HG03039 (cell line): ENCODE results near the gene VWA3B.
"Not testable (repeated sequence)": the region's sequence is repeated elsewhere in the genome, so short reads cannot be mapped to it uniquely, and the experiment has no call there.

Experiments
- ATAC-seq: cut with Tn5 transposase; IDR thresholded peaks from one replicate; pipeline ENCODE4 v1.9.1; 2021; ENCODE audit warnings: mild to moderate bottlenecking, moderate library complexity; ENCODE audit not compliant: unreplicated experiment

Gene VWA3B

DNA sequence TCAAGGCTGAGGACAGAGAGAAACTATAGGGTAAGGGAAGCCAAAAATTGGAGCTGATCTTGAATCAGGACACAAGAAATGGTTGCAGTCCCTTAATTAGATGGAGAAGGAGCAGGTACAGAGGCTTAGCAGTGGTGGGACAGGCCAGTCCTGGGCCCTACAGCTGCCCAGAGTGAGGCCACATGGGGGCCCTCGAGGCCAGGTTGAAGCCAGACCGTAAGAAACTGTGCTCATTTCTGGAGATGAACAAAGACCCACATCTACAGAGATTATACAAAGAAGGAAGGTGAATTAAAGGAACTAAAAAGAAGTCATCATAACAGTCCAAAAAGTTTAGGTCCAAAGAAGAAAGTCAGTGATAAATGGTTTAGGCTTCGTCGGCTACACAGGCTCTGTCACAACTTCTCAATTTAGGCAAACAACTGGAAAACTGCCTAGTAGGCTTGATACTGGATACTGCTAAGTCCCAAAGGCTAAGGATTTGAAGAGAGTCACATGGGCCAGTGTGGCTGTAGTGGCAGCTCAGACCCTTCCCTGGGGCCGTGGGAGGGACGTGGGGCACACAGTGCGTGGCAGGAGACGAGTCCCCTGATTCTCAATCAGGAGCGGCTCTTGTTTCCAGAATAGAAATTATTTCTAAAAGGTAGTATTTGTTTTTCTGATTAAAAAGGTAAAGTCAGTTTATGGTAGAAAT is 208.9 kb downstream of the VWA3B start:
- ATAC-seq, result no peak

DNA sequence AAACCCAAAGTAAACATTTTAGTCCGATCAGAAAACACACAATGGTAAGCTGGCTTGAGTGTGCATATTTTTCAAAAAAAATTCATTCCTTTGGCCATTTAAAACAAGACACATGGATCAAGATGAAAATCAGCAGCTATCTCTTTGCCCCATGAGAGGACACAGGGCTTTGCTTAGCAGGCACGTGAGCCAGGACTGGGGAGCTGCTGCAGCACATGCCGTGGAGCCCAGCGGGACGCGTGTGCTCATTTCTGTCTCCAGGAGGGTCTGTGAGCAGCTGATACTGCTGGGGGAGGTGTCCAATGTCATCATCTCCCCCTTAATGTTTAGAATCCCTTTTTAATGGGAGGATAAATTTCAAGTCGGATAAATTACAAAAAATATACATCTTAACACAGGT is 209.5 kb downstream of the VWA3B start:
- no peak for ATAC-seq

DNA sequence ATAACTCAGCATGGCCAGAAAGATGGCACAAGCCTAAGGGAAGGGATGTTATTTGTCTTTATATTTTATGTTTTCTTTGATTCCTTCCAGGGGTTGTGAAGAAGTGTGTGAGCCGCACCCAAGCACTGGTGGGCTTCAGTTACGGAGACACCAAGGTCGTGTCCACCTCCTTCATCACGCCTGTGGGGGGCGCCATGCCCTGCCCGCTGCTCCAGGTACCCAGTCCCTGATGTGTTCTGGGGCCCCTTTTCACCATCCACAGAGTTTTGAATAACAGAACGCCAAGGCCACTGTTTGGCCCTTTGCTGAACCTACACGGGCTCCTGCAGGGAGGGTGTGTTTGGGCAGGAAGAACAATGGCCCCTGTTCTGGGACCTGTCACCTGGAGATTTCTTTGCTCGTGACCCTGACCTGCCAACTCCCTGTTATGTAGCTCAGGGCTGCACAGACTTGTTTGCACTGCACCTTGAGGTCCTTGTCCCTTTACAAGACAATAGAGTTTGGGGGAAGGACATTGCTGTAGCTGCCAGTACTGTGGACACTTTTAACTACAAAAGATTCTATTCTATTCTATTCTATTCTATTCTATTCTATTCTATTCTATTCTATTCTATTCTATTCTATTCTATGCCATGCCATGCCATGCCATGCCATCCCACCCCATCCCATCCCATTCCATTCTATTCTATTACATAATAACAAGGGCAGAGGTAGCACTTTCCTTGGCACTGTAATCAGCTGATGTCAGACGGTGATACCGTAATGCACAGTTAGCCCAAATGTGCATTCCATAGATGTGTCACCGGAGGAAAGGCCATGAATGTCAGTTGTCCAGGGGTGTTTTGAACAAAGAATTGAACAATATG is 211.1 kb downstream of the VWA3B start:
- ATAC-seq, result no peak

DNA sequence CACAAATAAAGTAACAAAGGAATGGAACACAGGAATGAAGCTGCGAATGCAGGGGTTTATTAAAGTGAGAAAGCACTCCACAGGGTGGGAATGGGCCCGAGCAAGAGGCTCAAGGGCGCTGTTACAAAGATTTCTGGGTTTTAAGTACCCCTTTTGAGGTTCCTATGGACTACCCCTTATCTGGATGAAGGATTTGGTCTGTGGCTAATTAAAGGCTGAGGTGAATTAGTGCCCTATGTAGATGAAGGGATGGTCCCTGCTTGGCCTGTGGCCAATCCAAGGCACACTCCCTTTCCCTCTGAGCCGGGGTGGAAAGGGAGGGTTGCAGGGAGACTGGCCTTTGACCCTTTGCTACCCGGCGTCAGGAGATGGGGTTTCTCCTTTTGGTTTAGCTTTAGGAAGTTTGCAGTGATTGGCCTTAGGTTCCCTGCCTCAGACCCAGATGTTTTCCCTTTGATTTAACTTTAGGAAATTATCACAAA is 211.8 kb downstream of the VWA3B start:
- no peak for ATAC-seq

DNA sequence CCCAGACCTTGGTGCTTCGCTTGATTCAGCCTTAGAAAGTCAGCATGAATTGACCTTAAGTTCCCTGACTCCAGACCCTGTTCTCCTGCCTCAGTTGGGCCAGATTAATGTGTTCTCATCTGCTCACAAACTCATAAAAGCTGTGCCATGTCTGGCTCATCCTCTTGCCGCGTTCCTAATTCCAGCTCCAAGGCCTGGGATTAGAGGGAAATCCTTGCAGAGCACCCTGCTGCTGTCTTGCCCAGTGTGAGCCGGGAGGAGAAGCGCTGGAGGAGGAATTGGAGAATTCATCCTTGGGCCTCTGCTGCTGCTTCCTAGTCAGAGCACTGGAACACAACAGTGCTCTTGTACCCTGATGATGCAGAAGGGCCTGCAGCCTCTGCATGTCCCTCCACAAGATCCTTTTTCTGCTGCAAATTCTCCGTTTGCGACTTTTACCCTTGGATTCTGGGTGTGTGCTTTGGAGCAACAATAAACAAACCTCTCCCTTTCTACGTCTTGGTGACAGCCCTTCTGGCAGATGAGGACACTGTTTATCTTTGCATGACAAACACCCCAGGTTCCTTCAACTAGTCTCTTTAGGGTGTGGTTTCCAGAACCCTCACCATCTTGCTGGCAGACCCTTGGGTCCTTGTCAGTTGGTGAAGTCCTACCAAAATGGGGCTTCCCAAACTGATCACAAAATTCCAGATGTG is 212.4 kb downstream of the VWA3B start:
- no peak for ATAC-seq

DNA sequence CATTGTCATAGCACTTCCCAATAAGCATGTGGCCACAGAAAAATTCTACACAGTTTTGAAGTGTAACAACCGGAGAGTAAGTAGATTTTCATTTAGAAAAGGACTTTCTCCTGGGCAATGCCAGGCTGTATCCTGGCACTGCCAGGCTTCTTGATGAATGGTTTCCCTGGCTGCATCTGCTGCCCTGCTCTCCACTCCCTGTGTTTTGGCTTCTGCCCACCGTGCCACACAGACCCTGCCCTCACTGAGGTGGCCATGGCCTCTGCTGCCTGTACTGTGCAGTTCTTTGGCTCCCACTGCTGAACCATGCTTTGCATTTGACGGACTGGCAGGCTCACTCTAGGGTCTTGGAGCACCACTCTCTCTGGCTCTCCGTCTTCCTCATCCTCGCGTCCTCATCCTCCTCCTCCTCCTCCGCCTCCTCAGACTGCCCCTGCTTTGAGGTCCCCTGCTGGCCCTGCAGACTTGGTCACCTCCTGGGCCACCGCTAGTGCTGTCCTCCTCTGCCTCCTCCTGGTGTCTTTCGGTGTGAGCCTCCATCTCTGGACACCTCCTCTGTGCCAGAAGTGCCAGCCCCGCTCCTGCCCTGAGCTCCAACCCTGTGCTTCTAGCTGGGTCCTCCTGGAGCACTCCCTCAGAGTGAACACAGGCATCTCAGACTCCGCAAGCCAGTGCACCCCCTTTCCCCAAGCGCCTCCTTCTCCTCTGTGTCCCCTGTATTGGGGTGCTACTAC is 213.3 kb downstream of the VWA3B start:
- ATAC-seq, result no peak

DNA sequence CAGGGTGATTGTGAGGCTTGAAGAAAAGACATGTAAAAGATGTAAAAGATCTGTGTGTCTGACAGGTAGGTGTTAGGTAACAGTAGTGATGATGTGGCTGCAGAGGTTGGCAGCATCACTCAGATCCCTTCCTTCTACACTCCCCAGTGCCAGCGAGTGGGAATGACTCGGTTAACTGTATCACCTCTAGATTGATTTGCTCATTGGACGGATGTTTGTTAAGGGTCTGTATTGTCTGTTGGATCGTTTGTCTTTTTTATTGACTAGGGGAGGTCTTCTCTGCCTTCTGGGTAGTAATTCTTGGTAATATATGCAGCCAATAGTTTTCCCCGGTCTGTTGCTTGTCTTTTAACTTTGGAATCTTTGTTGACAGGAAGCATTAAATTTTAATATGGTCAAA is 214.5 kb downstream of the VWA3B start:
- no peak for ATAC-seq

DNA sequence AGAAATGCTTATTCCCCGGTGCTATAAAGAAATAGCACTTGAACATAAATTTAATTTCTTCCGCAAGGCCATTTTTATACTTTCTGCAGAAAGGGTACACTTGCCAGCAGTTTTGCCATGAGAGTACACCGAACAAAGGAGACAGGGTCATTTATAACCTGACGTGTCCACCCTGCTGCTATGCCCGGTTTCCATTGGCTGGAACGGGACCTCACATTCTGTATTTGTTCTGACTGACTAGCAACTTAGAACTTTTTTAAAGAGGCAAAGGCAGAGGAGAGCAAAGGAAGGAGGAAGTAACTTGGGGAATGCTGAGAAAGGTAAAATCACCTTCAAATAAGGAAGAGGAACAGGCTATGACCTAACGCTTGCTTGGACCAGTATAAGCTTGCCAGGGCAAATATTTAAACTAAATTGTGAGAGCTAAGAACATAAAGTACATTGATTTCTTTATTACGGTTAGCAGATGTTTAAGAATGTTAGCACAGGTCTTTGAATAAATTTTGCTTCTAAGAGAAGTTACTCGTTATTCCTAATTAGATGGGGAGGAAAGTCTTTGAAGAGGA is 220.2 kb downstream of the VWA3B start:
- not testable (repeated sequence) for ATAC-seq

DNA sequence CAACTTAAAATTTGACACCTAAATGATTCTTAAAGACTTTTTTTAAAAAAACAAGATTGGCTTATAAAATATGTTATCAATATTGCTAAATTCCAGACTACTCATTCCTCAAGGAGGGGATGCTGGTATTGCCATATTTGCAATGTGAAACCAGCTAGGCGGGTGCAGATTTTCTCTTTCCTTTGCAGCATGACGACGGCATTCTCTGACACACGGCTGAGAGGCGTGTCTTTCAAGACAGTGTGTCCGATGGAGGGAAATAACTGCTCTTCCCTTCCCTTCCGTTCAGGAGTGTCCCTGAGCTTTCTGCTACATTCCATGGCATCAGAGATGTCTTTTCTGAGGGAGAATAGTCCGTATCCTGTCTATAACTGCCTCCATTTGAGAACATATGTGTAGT is 221.1 kb downstream of the VWA3B start:
- no peak for ATAC-seq

DNA sequence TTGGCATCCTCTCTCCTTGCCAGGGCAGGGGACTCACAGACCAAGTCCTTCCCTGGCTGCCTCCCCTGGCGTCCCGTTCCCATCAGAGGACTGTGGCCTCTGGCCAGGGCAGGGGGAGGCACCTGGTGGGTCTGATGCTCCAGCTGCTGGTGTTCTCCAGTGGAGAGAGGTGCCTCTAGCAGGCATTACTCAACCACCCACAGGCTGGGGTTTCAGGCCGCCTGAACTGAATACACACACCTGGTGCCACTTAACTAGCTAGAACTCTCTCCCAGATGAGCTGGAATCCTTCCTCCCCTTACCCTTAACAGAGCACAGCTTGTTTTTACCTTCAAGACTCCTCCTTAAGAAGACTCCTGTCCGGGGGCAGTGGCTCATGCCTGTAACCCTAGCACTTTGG is 221.6 kb downstream of the VWA3B start:
- no peak for ATAC-seq

DNA sequence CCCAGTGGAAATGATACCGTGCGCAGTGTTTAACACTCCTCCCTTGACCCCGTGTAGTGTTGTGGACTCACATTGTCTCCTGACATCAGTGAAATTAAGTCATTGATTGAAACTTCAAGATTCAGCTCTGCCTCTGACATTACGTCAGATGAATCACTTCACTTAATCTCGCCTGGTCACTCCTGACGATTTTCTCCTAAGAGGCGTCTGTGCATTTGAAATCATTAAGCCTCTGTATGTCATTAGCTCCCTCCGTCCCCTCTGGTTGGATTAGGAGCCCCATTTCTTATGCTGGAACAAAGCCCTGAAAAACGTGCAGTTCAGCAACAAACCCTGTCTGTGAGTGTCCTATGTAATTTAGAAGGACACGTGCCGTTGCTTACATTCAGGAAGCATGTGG is 222.6 kb downstream of the VWA3B start:
- no peak for ATAC-seq

DNA sequence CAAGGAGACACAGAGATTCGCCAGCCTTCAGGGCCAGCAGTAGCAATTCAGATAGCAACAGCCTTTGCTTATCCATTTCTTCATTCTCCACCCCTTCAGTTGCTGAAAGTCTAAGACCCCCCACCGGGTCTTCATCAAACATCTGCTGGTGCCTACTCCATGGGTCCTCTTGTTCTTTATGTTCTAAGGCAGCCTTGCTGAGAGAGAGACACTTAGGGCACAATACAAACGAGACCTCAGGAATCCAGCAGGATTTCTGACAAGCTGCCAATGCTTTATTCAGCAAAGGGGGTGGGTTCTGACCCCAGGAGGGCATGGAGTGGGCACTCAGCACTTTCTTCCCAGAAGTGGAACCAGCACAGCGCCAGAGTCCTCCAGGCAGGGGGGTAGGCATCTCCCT is 223.0 kb downstream of the VWA3B start:
- ATAC-seq, result no peak

DNA sequence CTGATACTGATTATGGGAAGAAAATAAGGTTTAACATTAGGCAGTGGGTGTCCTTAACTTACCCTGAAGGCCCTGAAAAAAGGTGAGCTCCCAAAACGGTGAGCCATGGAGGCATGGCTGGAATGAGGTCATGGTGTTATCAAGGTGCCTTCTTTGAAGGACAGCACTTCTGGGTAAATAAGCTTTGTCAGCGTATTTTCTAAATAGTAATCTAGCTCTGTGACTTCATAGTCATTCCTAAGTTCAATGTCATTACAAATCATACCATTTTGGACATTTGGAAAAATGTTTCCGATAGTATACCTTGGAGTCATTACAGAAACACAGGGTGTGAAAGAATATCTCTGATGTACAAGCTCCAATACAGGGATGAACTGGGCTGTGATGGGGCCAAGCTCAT is 224.1 kb downstream of the VWA3B start:
- ATAC-seq, result no peak

DNA sequence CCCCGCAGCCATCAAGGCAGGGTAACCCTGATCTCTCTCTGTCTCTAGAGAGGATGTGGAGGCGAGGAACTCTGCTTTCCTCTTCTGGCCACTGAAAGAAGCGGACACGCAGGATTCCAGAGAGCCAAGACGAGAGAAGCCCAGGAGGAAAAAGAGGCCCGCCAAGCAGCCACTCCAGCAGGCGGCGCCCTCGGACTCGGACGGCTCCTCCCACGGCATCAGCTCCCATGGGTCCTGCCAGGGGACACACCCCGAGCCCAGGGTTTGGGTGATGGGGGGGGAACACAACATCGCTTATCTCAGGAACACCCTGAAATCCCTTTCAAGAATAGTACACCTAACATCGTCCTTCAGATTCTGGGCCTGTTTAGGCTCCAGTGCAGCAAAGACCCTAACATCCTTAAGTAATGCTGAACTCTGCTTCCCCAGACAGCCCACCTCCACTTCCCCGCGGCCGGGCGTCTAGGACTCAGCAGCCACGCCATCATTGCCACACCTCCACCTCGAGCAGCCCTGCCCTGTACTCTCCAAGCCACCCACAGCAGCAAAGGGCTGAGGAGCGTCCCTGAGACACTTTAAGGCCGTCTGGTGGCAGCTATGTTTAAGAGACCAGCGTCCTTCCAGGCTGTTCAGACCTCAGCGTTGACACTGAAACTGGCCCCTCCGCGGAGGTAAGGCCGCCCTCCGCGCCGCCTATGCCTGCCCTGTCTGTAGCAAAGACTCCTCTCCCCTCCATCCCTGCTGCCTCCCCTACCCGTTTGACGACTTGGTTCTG is 225.0 kb downstream of the VWA3B start:
- no peak for ATAC-seq

DNA sequence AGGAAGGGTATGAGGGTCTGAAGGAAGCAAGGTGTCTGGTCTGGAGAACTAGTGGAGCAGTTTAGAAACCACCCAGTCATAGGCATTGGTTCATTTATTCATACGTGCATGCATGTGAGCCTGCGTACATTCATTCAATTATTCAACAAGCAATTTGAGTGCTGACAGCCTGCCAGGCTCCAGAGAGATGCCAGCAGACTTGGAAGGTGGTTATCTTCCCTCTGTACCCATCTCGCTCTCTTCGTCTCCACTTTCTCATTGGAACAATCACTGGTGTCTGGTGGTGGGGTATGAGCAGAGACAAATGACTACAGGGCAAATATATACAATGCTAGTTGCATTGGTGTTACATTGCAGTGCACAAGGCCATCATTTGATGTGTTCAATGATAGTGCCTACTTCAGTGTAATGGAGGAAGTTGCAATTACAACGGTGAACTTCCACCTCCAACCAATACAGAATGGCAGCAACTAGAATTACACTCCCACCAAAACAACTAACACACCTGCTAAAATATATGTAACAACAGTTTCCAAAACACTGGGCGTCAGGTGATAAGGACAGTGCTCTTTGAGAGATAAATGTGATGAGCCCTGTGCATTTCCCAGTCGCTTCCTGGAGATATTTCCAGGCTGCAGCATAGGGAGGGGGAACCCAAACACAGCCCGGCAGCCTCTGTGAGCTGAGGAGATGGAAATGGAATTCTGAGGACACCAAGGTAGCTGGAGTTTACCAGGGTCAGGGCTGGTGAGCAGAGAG is 226.7 kb downstream of the VWA3B start:
- no peak for ATAC-seq

DNA sequence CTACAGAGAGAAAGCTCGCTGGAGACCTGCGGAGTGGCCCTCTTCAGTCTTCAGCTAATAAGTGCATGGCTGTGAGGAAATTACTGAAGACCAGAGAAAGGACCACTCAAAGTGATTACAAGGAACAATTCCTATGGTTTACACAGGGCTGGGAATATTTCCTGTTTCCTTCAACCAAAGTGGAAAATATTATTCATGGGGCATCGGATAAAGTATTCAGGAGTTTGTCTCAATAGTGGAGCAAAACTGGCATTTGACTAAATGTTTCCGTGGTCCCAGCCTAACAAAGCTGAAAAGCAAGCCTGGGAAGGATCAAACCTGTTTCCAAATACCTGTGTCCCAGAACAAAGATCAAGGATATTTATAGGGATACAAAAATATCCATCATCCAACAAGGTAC is 227.3 kb downstream of the VWA3B start:
- no peak for ATAC-seq

DNA sequence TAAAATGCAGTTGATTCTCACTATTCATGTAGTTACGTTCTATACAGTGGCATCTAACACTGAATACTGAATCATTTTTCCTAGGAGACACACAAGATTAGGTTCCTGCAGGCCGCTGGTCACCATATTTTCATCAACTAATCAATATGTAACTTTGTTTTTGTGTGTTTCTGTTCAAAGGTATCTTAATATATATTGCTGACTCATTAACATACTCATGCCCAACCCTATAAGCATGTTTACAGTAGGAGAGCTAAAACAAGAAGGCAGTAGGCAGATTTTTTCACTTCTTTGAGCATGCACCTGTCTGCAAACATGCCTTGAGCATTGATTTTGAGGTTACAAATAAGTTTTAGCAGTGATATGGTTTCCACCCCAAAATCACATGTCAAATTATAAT is 229.0 kb downstream of the VWA3B start:
- ATAC-seq, result no peak

DNA sequence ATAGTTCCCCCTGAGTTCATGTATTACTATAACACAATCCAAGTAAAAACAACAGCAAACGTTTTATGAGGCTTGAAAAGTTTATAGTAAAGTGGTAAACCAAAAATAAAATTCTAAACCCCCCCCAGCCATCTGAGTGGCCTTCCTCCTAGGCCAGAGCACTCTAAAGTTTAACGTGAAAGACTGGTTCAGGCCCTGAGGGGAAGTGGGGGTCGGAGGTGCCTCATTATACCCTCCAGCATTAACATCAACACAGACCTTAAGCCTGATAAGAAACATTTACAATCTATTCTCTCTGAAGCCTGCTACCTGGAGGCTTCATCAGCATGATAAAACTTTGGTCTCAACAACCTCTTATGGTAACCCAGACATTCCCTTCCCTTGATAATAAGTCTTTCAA is 230.2 kb downstream of the VWA3B start:
- no peak for ATAC-seq

DNA sequence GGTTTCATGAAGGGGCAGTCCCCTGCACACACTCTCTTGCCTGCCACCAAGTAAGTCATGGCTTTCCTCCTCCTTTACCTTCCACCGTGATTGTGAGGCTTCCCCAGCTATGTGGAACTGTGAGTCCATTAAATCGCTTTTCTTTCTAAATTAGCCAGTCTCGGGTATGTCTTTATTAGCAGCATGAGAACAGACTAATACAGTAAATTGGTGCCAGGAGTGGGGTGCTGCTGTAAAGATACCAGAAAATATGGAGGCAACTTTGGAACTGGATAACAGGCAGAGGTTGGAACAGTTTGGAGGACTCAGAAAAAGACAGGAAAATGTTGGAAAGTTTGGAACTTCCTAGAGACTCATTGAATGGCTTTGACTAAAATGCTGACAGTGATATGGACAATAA is 233.2 kb downstream of the VWA3B start:
- not testable (repeated sequence) for ATAC-seq
